OCI-LY3 (cell line): ENCODE data around the gene PTPRN2.

Experiments used
- H2AFZ ChIP-seq: fragments of 200-600, 300-600 bp; shearing (Covaris generic); 2 replicates; pipeline ENCODE4 v1.6.0; 2014; ENCODE audit warnings: antibody characterized with exemption, low read depth, low read length
- H3K27ac ChIP-seq: fragments of 200-600, 300-600 bp; sonication (generic); 2 replicates; pipeline ENCODE4 v1.5.1; 2014; ENCODE audit warnings: mild to moderate bottlenecking, low read length, moderate library complexity, mixed read lengths
- H3K27me3 ChIP-seq: fragments of 200-600, 300-600 bp; sonication (generic); 2 replicates; pipeline ENCODE4 v1.6.1; 2014; ENCODE audit warnings: low read depth, low read length, mixed read lengths
- H3K36me3 ChIP-seq: fragments of 200-600, 300-600 bp; sonication (generic); replicated peaks from 2 replicates; pipeline ENCODE3; 2014; ENCODE audit warnings: low read depth, low read length, mixed read lengths
- H3K4me1 ChIP-seq: fragments of 300-600, 200-600 bp; sonication (generic); 2 replicates; pipeline ENCODE4 v1.6.1; 2014; ENCODE audit warnings: low read length, mixed read lengths
- H3K4me2 ChIP-seq: fragments of 200-600, 300-600 bp; sonication (generic); 2 replicates; pipeline ENCODE4 v1.6.1; 2014; ENCODE audit warnings: low read length, mixed read lengths
- H3K4me3 ChIP-seq: fragments of 300-600, 200-600 bp; sonication (generic); 2 replicates; pipeline ENCODE4 v1.5.1; 2014; ENCODE audit warnings: antibody characterized with exemption, mild to moderate bottlenecking, low read length, moderate library complexity
- H3K79me2 ChIP-seq: fragments of 300-600, 200-600 bp; shearing (Covaris generic); 2 replicates; pipeline ENCODE4 v1.6.1; 2014; ENCODE audit warnings: mild to moderate bottlenecking, low read length, mixed read lengths
- H3K9ac ChIP-seq: fragments of 300-600, 200-600 bp; shearing (Covaris generic); 2 replicates; pipeline ENCODE4 v1.6.0; 2014; ENCODE audit warnings: mild to moderate bottlenecking, low read length, moderate library complexity
- H3K9me3 ChIP-seq: fragments of 200-600, 300-600 bp; shearing (Covaris generic); 2 replicates; pipeline ENCODE4 v1.6.1; 2014; ENCODE audit warnings: low read length, mixed read lengths; ENCODE audit not compliant: insufficient read depth
- H4K20me1 ChIP-seq: fragments of 200-600, 300-600 bp; sonication (generic); 2 replicates; pipeline ENCODE4 v1.6.1; 2016; ENCODE audit warnings: low read length, mixed read lengths; ENCODE audit not compliant: insufficient read depth
- EZH2phosphoT487 ChIP-seq: fragments of 200-600 bp; shearing (Covaris generic); IDR thresholded peaks from 2 replicates; pipeline ENCODE4 v1.6.1; 2018; ENCODE audit warnings: antibody characterized with exemption, mixed run types, low read depth
- TF ChIP-seq, protein P1 (sequence below): fragments of 200-600, 300-600 bp; sonication (generic); IDR thresholded peaks from 2 replicates; pipeline ENCODE4 v1.5.1; 2014; ENCODE audit warnings: antibody characterized with exemption, low read length, low read depth

PTPRN2 gene

DNA sequence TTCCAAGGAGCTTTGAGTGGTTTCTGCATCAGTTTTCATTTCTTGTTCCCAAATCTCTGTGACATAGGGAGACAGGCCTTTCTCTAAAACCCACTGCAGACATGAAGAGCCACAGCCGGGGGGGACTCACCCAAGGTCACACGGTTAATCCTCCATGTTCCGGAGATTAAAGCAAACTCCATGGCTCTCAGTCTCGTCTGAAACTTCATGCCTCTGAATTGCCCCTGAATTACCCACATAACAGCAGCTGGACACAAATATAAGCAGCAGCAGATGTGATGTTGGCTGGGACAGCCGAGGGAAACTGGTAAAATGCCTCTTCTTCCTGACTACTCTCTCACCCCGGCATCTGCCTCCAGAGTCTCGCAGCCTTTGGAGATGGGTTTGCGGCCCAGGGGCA, 848.6 kb downstream of the PTPRN2 start:
- H4K20me1 ChIP-seq: no peaks in the 10 kb centered on the region
- no peaks in the 10 kb centered on the region for H3K4me1 ChIP-seq
- H3K27ac ChIP-seq: no peak overlapping the region
- no peaks in the 10 kb centered on the region; the same call in 1 of the 2 replicates for H3K9me3 ChIP-seq
- no peak overlapping the region for H3K4me2 ChIP-seq
- H3K27me3 ChIP-seq: no peaks in the 10 kb centered on the region
- H3K79me2 ChIP-seq: no peaks in the 10 kb centered on the region
- no peak overlapping the region for H2AFZ ChIP-seq
- no peaks in the 10 kb centered on the region for H3K36me3 ChIP-seq
- H3K9ac ChIP-seq: no peak overlapping the region
- TF ChIP-seq, protein P1, sequence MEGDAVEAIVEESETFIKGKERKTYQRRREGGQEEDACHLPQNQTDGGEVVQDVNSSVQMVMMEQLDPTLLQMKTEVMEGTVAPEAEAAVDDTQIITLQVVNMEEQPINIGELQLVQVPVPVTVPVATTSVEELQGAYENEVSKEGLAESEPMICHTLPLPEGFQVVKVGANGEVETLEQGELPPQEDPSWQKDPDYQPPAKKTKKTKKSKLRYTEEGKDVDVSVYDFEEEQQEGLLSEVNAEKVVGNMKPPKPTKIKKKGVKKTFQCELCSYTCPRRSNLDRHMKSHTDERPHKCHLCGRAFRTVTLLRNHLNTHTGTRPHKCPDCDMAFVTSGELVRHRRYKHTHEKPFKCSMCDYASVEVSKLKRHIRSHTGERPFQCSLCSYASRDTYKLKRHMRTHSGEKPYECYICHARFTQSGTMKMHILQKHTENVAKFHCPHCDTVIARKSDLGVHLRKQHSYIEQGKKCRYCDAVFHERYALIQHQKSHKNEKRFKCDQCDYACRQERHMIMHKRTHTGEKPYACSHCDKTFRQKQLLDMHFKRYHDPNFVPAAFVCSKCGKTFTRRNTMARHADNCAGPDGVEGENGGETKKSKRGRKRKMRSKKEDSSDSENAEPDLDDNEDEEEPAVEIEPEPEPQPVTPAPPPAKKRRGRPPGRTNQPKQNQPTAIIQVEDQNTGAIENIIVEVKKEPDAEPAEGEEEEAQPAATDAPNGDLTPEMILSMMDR: no peak
- TF ChIP-seq EZH2phosphoT487: no peak
- H3K4me3 ChIP-seq: no peak overlapping the region

DNA sequence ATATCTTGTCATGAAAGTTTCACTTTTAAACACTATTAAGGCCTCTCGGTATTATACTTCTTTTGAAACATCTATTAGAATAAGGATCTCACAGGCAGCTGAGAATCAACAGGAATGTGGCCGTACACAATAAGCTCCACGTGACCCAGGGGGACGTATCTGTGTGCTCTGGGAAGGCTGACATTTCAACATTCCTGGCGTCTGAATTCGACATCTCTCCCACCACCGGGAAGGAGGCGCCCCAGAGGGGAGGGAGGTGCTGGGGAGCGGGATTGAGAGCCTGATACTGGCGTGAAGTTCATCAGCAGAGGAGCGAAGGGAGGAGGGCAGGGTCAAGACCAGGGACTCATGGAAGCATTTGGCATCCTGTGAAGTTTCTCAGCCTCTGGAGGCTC, 849.6 kb downstream of the PTPRN2 start:
- H3K4me1 ChIP-seq: no peaks in the 10 kb centered on the region
- H3K27ac ChIP-seq: no peak overlapping the region
- H3K79me2 ChIP-seq: no peaks in the 10 kb centered on the region
- no peaks in the 10 kb centered on the region for H3K36me3 ChIP-seq
- no peaks in the 10 kb centered on the region for H4K20me1 ChIP-seq
- TF ChIP-seq, protein P1: no peak
- no peak for TF ChIP-seq EZH2phosphoT487
- no peak overlapping the region for H2AFZ ChIP-seq
- no peak overlapping the region for H3K4me3 ChIP-seq
- H3K9me3 ChIP-seq: no peaks in the 10 kb centered on the region; the same call in 1 of the 2 replicates
- no peak overlapping the region for H3K4me2 ChIP-seq
- H3K27me3 ChIP-seq: no peaks in the 10 kb centered on the region
- H3K9ac ChIP-seq: no peak overlapping the region

DNA sequence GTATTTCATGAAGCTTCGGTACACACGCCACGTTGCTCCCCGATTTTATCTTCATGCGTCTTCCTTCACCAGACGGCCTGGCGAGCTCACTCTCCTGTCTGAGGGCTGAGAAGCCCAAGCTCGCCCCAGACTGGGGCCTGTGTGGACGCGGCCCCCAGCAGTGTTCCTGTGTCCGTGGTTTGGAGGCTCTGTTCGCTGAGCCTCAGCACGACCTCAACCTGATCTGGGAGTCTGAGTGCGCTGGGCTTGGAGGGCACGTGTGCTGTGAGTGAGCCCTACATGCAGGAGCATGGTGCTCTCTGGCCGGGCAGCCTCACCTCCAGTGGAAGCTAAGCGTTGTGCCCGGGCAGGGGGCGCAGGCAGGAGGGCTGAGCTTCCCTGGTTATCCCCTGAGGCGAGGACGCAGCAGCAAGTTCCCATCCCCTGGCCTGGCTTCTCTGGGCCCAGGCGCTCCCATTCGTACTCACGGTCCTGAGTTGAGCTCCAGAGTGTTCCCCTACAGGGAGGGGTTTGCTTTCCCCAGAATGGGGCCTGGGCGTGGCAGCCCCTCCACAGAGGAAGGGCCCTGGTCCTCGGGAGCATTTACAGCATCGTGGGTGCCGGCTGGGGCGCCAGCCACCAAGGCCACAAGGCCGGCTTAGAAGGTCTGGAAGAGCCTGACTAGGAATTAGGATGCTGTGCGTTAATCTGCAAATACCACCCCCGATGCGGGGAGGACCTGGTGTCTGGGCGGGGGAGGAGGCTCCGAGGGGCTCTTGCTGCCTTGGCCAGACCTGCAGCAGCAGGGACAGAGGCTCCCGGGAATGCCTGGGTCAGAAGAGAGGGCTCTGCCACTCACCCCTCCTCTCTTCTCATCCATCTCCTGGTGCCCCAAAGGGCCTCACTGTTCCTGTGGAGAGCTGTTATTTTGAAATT, 850.2 kb downstream of the PTPRN2 start:
- TF ChIP-seq, protein P1: no peak
- TF ChIP-seq EZH2phosphoT487: no peak
- Histone ChIP-seq H3K9ac (no peak overlapping the region), H2AFZ (no peak overlapping the region), H3K79me2 (no peaks in the 10 kb centered on the region), H3K9me3 (no peaks in the 10 kb centered on the region; the same call in 1 of the 2 replicates), H3K4me2 (no peak overlapping the region), H3K27me3 (no peaks in the 10 kb centered on the region), H3K36me3 (no peaks in the 10 kb centered on the region), H3K4me1 (no peaks in the 10 kb centered on the region), H3K27ac (no peak overlapping the region), H3K4me3 (no peak overlapping the region), H4K20me1 (no peaks in the 10 kb centered on the region)

DNA sequence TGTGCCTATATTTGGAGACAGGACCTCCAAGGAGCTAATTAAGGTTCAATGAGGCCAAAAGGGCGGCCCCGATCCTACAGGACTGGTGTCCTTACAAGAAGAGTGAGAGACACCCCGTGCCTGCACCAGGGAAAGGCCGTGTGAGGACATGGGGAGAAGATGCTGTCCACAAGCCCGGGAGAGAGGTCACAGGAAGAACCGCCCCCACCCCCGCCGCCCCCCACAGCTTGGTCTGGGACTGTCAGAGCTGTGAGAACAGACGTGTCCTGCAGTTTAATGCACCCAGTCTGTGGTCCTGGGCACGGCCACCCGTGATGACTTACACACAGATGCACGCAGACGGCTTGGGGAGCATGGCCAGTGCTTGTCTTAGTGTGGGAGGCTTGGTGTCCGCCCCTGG, 851.3 kb downstream of the PTPRN2 start:
- H3K79me2 ChIP-seq: no peaks in the 10 kb centered on the region
- no peak overlapping the region for H3K9ac ChIP-seq
- no peak overlapping the region for H3K4me2 ChIP-seq
- H4K20me1 ChIP-seq: no peaks in the 10 kb centered on the region
- H3K9me3 ChIP-seq: no peaks in the 10 kb centered on the region; the same call in 1 of the 2 replicates
- no peaks in the 10 kb centered on the region for H3K27me3 ChIP-seq
- no peak for TF ChIP-seq EZH2phosphoT487
- TF ChIP-seq, protein P1: no peak
- H3K4me3 ChIP-seq: no peak overlapping the region
- no peak overlapping the region for H3K27ac ChIP-seq
- no peaks in the 10 kb centered on the region for H3K4me1 ChIP-seq
- no peaks in the 10 kb centered on the region for H3K36me3 ChIP-seq
- no peak overlapping the region for H2AFZ ChIP-seq
